GM19043 (cell line): ENCODE measurements around the gene MRPS33.
A peak's percentile ranks its signal among the peaks of the same experiment; 100 is the strongest.
"Not testable (repeated sequence)": the region's sequence is repeated elsewhere in the genome, so short reads cannot be mapped to it uniquely, and the experiment has no call there.

ENCODE experiments used
- ATAC-seq: cut with Tn5 transposase; IDR thresholded peaks from one replicate; pipeline ENCODE4 v1.9.1; 2021; ENCODE audit warnings: low read depth; ENCODE audit not compliant: unreplicated experiment

MRPS33 gene

GRCh38 chr7:141014524-141015395 lies at the start of gene MRPS33:
TSS of gene MRPS33 (minus strand) at chr7:141014952. CDS start at chr7:141010633, 4,319 bp downstream.
- ATAC-seq = peak; percentile 99

- no peak for ATAC-seq
Measured at GRCh38 chr7:141057788-141058187, 43.0 kb upstream of the MRPS33 start.

- ATAC-seq = no peak
Measured at GRCh38 chr7:141055146-141055545, 40.4 kb upstream of the MRPS33 start.

- no peak for ATAC-seq
Measured at GRCh38 chr7:141053626-141054025, 38.9 kb upstream of the MRPS33 start.

- no peak for ATAC-seq
Measured at GRCh38 chr7:141045842-141046620, 31.3 kb upstream of the MRPS33 start.

GRCh38 chr7:141045126-141045841 lies 30.5 kb upstream of the MRPS33 start:
- ATAC-seq = no peak

GRCh38 chr7:141043616-141044015 lies 28.9 kb upstream of the MRPS33 start:
- ATAC-seq = no peak

- ATAC-seq = no peak
Measured at GRCh38 chr7:141042222-141043193, 27.8 kb upstream of the MRPS33 start.

- no peak for ATAC-seq
Measured at GRCh38 chr7:141039376-141039775, 24.6 kb upstream of the MRPS33 start.

GRCh38 chr7:141038100-141038499 lies 23.3 kb upstream of the MRPS33 start:
- not testable (repeated sequence) for ATAC-seq

- not testable (repeated sequence) for ATAC-seq
Measured at GRCh38 chr7:141032539-141033323, 18.0 kb upstream of the MRPS33 start.

- no peak for ATAC-seq
Measured at GRCh38 chr7:141028767-141029166, 14.0 kb upstream of the MRPS33 start.

- ATAC-seq = no peak
Measured at GRCh38 chr7:141027043-141027442, 12.3 kb upstream of the MRPS33 start.

- no peak for ATAC-seq
Measured at GRCh38 chr7:141024668-141025067, 9.9 kb upstream of the MRPS33 start.

- no peak for ATAC-seq
Measured at GRCh38 chr7:141023295-141023694, 8.5 kb upstream of the MRPS33 start.

- no peak for ATAC-seq
Measured at GRCh38 chr7:141017555-141017954, 2.8 kb upstream of the MRPS33 start.

- ATAC-seq = no peak
Measured at GRCh38 chr7:141016349-141016748, 1.6 kb upstream of the MRPS33 start.

GRCh38 chr7:141014125-141014523 lies 628 bp downstream of the MRPS33 start:
- ATAC-seq = peak; percentile 5

GRCh38 chr7:141013345-141013715 lies 1.4 kb downstream of the MRPS33 start:
- ATAC-seq = no peak
